Measurements from ENCODE around the gene C17orf113. TPM values are rescaled to one million over a fixed set of nuclear protein-coding genes. Genes with fewer than 3 reads are reported as not detected.

Gene C17orf113
- polyA plus RNA-seq, 1 donor = 2.4 TPM

GRCh38 chr17:42000413-42001133 lies 49.8 kb downstream of the C17orf113 start:
- H3K36me3 ChIP-seq (ENCODE audit: control insufficient read depth, insufficient read depth, low read length) = peaks cover 52% of the 10 kb centered on the region
- no peaks in the 10 kb centered on the region for H3K9me3 ChIP-seq (ENCODE audit: control insufficient read depth, low read depth, low read length)
- no peaks in the 10 kb centered on the region for H3K27me3 ChIP-seq (ENCODE audit: control insufficient read depth, insufficient read depth, low read length)
- H3K27ac ChIP-seq (ENCODE audit: low read length) = peak overlapping the region; percentile 60
- DNase-seq = peak; percentile 44 to 75
- H3K4me3 ChIP-seq (ENCODE audit: low read length) = no peak overlapping the region
- H3K4me1 ChIP-seq (ENCODE audit: control insufficient read depth, insufficient read depth, low read length) = peaks cover 20% of the 10 kb centered on the region
- WGBS (ENCODE audit: insufficient coverage, low lambda C conversion rate) = no CpG with 5 or more reads among the region's 3 CpGs

GRCh38 chr17:41998497-41998896 lies 51.9 kb downstream of the C17orf113 start:
- H3K27me3 ChIP-seq (ENCODE audit: control insufficient read depth, insufficient read depth, low read length) = no peaks in the 10 kb centered on the region
- no peaks in the 10 kb centered on the region for H3K9me3 ChIP-seq (ENCODE audit: control insufficient read depth, low read depth, low read length)
- no peak overlapping the region for H3K4me3 ChIP-seq (ENCODE audit: low read length)
- no peak overlapping the region for H3K27ac ChIP-seq (ENCODE audit: low read length)
- H3K36me3 ChIP-seq (ENCODE audit: control insufficient read depth, insufficient read depth, low read length) = peaks cover 66% of the 10 kb centered on the region
- H3K4me1 ChIP-seq (ENCODE audit: control insufficient read depth, insufficient read depth, low read length) = peaks cover 17% of the 10 kb centered on the region
- no peak for DNase-seq
- WGBS (ENCODE audit: insufficient coverage, low lambda C conversion rate) = 43% methylated on average over 2 of the region's 2 CpGs

GRCh38 chr17:41996855-41997164 lies 53.6 kb downstream of the C17orf113 start:
- Histone ChIP-seq H3K27ac (ENCODE audit: low read length) (no peak overlapping the region), H3K9me3 (ENCODE audit: control insufficient read depth, low read depth, low read length) (no peaks in the 10 kb centered on the region), H3K27me3 (ENCODE audit: control insufficient read depth, insufficient read depth, low read length) (no peaks in the 10 kb centered on the region), H3K36me3 (ENCODE audit: control insufficient read depth, insufficient read depth, low read length) (peaks cover 66% of the 10 kb centered on the region), H3K4me3 (ENCODE audit: low read length) (no peak overlapping the region), H3K4me1 (ENCODE audit: control insufficient read depth, insufficient read depth, low read length) (peaks cover 6% of the 10 kb centered on the region)
- no CpG with 5 or more reads among the region's 2 CpGs for WGBS (ENCODE audit: insufficient coverage, low lambda C conversion rate)
- DNase-seq = no peak

GRCh38 chr17:41992576-41992975 lies 57.8 kb downstream of the C17orf113 start:
- no peak for DNase-seq
- Histone ChIP-seq H3K27ac (ENCODE audit: low read length) (no peak overlapping the region), H3K36me3 (ENCODE audit: control insufficient read depth, insufficient read depth, low read length) (peaks cover 86% of the 10 kb centered on the region), H3K4me1 (ENCODE audit: control insufficient read depth, insufficient read depth, low read length) (peaks cover 7% of the 10 kb centered on the region), H3K4me3 (ENCODE audit: low read length) (no peak overlapping the region), H3K27me3 (ENCODE audit: control insufficient read depth, insufficient read depth, low read length) (no peaks in the 10 kb centered on the region), H3K9me3 (ENCODE audit: control insufficient read depth, low read depth, low read length) (no peaks in the 10 kb centered on the region)
- no CpG with 5 or more reads among the region's 3 CpGs for WGBS (ENCODE audit: insufficient coverage, low lambda C conversion rate)

GRCh38 chr17:41989702-41990419 lies 60.5 kb downstream of the C17orf113 start:
- peak; percentile 26 to 50 for DNase-seq
- H3K4me1 ChIP-seq (ENCODE audit: control insufficient read depth, insufficient read depth, low read length) = peaks cover 7% of the 10 kb centered on the region
- H3K4me3 ChIP-seq (ENCODE audit: low read length) = no peak overlapping the region
- H3K36me3 ChIP-seq (ENCODE audit: control insufficient read depth, insufficient read depth, low read length) = peaks cover 86% of the 10 kb centered on the region
- no peaks in the 10 kb centered on the region for H3K27me3 ChIP-seq (ENCODE audit: control insufficient read depth, insufficient read depth, low read length)
- no CpG with 5 or more reads among the region's 5 CpGs for WGBS (ENCODE audit: insufficient coverage, low lambda C conversion rate)
- H3K9me3 ChIP-seq (ENCODE audit: control insufficient read depth, low read depth, low read length) = no peaks in the 10 kb centered on the region
- no peak overlapping the region for H3K27ac ChIP-seq (ENCODE audit: low read length)

GRCh38 chr17:41988418-41988817 lies 62.0 kb downstream of the C17orf113 start:
- WGBS (ENCODE audit: insufficient coverage, low lambda C conversion rate) = no CpG with 5 or more reads among the region's 2 CpGs
- Histone ChIP-seq H3K36me3 (ENCODE audit: control insufficient read depth, insufficient read depth, low read length) (peaks cover 89% of the 10 kb centered on the region), H3K9me3 (ENCODE audit: control insufficient read depth, low read depth, low read length) (no peaks in the 10 kb centered on the region)

More at GRCh38 chr17:41988418-41988817, 62.0 kb downstream of the C17orf113 start:
- Histone ChIP-seq H3K27ac (ENCODE audit: low read length) (no peak overlapping the region), H3K4me3 (ENCODE audit: low read length) (no peak overlapping the region), H3K27me3 (ENCODE audit: control insufficient read depth, insufficient read depth, low read length) (no peaks in the 10 kb centered on the region), H3K4me1 (ENCODE audit: control insufficient read depth, insufficient read depth, low read length) (peaks cover 7% of the 10 kb centered on the region)
- DNase-seq = no peak

Other genes with a start within 250 kb of the C17orf113 start
- gene P3H4, start 238.7 kb downstream of the C17orf113 start, polyA plus RNA-seq = 15.4 TPM
- gene FKBP10, start 237.6 kb downstream of the C17orf113 start, polyA plus RNA-seq = 43.2 TPM
- gene NT5C3B, start 214.4 kb downstream of the C17orf113 start, polyA plus RNA-seq = 36.7 TPM
- 0.06 TPM for gene KLHL10, start 212.8 kb downstream of the C17orf113 start, polyA plus RNA-seq
- gene KLHL11, start 185.2 kb downstream of the C17orf113 start, polyA plus RNA-seq = 5.6 TPM
- gene ACLY, start 131.7 kb downstream of the C17orf113 start, polyA plus RNA-seq = 99.7 TPM
- gene ODAD4, start 120.0 kb downstream of the C17orf113 start, polyA plus RNA-seq = 0.87 TPM
- gene CNP, start 83.8 kb downstream of the C17orf113 start, polyA plus RNA-seq = 47.6 TPM
- 93.0 TPM for gene DNAJC7, start 33.2 kb downstream of the C17orf113 start, polyA plus RNA-seq
- gene NKIRAS2, start 30.5 kb downstream of the C17orf113 start, polyA plus RNA-seq = 42.8 TPM
- gene ZNF385C, start 47.9 kb upstream of the C17orf113 start, polyA plus RNA-seq = 1.4 TPM
- 11.8 TPM for gene DHX58, start 62.1 kb upstream of the C17orf113 start, polyA plus RNA-seq
- gene KAT2A, start 70.8 kb upstream of the C17orf113 start, polyA plus RNA-seq = 49.1 TPM
- 0.40 TPM for gene HSPB9, start 72.2 kb upstream of the C17orf113 start, polyA plus RNA-seq
- gene RAB5C, start 104.4 kb upstream of the C17orf113 start, polyA plus RNA-seq = 182 TPM
- gene KCNH4, start 130.5 kb upstream of the C17orf113 start, polyA plus RNA-seq = 0.36 TPM
- gene HCRT, start 134.9 kb upstream of the C17orf113 start, polyA plus RNA-seq = 0.13 TPM
- gene GHDC, start 143.9 kb upstream of the C17orf113 start, polyA plus RNA-seq = 30.1 TPM
- 57.7 TPM for gene STAT5B, start 225.8 kb upstream of the C17orf113 start, polyA plus RNA-seq
- gene STAT5A, start 237.9 kb upstream of the C17orf113 start, polyA plus RNA-seq = 14.2 TPM

Data from large intestine (tissue), 3 donors.